AG08395 (cell line): ENCODE measurements around the gene AIFM2.
"Not testable (repeated sequence)": the region's sequence is repeated elsewhere in the genome, so short reads cannot be mapped to it uniquely, and the experiment has no call there.

Experiments
- DNase-seq: peaks from one replicate; pipeline ENCODE4 v3.0.0; 2012; ENCODE audit warnings: mixed read lengths, low spot score

AIFM2 gene

DNA sequence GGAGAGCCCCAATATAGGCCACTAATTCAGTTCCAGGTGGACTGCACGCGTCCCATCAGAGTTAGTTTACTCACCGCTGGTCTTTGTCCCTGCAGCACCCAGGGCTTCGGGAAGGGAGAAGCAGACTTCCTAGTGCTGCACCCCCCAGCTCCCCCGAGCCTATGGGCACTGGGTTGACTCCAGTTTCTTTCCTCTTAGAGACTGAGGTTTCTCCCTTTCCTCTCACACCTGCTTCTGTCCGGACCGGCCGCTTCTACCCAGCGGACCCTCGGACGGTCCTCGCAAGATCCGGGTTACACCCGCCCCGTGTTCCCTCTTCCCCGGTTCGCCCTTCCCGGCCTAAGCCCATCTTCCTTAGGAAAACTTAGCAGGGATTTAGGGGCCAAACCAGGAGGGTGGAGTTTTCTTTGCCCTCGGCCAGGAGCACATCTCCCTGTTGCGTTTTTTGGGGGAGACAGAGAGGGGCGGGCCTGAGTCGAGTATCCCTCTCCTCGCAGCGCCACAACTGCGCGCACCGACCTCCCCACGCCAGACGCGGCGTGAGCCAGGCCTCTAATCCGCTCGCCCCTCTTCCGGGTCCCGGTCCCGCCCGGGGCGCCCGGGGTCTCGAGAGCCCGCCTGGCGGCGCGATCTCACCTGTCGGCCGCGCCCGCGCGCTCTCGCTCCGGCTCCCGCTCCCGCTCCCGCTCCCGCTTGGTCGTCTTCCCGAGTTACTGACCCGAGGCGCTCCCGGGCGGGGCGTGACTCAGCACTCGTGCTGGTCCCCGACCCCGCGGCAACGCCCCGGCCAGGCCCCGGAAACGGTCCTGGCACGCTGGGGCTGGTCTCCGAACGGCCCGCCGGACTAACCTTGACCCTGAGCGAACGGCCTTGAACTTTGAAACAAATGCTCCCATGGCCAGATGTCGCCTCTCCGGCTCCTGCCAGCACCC is at the start of gene AIFM2:
Gene AIFM2, minus strand, starts transcription at position 728 of the 932 bp plus-strand sequence. CDS start 8,741 bp downstream, outside the sequence.
- DNase-seq = peak; percentile 91

DNA sequence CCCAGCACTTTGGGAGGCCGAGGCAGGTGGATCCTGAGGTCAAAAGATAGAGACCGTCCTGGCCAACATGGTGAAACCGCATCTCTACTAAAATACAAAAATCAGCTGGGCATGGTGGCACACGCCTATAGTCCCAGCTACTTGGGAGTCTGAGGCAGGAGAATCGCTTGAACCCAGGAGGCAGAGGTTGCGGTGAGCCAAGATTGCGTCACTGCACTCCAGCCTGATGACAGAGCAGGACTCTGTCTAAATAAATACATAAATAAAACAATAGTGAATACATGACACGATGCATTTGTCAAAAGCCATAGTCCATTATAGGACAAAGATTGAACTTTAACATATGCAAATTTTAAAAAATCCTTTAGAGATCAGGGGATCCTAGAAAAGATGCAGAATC is 46.6 kb upstream of the AIFM2 start:
- DNase-seq = not testable (repeated sequence)

DNA sequence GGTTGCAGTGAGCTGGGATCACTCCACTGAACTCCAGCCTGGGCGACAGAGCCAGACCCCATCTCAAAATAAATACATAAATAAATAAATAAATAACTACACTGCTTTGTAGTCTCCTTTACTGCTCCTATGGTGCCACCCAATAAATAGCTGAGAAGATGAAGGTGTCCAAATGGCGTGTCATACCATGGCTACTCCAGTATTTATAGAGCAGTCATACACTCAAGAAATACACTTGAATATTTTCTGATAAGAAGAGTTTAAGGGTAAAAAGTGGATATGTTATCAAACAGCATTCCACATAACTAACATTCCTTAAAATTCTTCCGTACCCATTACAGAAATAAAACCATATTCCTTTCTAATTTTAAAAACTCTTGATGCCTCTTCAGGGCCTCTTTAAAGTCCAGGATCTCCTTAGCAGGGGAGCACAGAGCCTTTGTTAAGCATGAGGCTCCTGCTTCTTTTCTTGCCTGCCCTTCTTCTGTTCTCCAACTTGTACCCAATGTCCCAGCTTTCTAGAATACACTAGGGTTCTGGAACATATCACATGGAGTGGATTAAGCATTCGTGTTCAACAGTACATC is 45.6 kb upstream of the AIFM2 start:
- no peak for DNase-seq

DNA sequence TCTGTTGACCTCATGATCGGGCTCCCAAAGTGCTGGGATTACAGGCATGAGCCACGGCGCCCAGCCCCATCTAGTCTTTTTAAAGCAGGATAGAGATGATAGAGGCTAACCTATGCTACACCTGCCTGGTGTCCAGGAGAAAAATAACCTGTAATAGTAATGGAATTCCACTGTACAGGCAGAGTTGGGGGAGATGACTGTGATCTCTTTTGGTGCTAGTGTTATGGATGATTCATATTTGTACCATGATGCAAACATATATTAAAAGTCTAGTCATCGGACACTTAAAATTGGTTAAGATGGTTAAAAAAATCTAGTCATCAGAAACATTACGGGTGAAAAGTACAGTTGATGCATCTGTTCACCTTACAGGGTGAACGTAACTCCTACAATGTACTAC is 43.8 kb upstream of the AIFM2 start:
- no peak for DNase-seq

DNA sequence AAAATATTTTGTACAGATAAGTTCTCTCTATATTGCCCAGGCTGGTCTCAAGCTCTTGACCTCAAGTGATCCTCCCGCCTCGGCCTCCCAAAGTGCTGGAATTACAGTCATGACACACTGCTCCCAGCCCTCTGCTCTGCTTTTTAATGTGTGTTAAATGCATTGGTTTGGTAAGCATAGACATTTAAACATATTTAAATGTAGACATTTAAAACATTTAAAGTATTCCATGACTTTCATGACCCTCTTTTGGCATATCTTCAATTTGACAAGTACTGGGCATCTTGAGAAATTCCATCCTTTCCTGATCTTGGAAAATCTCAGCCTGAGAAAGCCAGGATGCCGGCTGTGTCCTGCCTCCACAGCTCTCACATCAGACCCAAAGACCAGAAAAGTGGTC is 42.9 kb upstream of the AIFM2 start:
- no peak for DNase-seq

DNA sequence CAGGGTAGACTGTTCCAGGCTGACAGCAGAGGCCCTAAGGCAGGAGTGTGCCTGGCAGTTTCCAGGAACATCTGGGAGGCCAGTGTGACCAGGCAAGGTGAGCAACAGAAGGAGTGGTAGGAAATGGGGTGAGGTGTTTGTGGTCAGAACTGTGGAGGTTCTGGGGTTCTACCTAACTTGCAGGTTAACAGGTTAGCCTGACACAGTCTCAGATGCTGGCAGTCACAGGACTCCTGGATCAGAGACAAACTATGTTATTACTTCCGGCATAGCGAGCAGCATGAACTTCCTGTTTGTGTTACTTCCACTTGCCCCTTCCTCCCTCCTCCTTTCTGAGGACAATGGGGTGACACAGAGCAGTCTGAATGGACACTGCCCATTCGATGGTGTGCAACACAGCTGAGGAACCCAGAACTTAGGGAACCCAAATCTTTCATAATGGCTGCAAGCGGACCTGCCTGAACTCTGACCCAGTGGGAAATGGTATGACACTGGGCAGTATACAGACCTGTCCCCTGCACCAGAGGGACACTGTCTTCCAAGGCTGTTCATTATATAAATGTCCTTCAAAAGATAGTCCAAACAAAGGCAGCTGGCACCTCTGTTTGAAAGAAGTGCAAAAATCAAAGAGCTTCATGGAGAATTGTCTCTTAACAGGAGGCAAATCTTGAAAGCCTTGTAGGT is 41.6 kb upstream of the AIFM2 start:
- no peak for DNase-seq

DNA sequence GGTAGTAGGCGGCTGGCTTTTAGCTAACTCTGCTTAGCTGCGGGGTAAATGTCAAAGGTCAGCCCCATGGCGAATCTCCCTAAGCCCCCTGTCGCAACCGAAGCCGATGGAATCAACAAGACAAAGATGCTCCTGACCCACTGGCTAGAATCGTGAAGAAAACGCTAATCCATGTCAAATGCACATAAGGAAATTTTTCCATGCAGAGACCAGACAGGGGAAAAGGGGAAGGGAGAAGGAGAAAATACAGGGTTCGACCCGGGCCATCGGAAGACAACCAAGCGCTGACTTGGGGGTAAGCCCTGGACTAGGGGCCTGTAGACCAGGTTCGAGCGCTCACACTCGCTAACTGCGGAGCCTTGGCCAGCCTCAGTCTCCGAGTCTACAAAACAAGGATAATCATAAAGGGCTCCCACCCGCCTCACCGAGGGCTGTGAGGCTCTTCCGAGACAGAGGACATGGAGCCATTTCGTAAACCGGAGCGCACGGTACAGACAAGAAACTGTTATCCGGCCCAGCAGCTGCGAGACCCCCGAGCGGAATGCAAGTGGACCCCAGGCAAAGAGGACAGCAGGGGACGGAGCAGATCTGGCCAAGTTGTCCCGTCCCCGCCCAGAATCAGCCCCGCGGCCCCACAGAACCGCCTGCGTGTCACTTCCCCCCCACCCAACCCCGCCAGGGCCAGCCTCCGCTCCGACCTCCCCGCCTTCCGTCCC is 37.2 kb upstream of the AIFM2 start:
- DNase-seq = no peak

DNA sequence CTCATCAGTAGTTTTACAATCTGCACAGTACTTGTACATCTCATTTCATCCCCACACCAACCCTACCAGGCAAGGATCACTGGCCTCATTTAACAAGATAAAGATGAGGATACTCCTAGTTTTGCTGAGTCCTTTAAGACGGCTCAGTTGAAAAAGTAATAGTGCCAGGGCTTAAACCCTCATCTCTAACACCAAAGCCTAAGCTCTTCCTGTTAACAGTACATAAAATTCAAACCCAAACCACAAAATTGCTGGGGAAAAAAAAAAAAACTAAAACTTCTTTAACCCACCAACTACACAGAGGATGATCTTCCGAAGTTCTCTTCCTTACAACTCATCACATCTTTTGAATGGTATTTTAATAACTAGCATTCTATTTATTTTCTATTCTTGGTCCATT is 36.4 kb upstream of the AIFM2 start:
- DNase-seq = no peak

DNA sequence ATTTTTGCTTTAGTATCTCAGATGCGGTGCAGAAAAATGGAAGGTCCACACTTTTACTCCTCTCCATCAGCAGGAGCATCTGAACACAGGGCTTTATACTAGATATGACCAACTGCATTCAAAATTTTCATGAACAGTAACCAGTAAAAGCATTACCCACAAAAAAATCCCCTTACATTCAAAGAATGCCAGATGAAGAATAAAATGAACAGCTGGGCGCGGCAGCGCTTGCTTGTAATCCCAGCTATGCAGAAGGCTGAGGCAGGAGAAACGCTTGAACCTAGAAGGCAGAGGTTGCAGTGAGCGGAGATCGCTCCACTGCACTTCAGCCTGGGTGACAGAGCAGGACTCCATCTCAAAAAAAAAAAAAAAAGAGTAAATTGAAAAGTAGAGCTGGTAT is 34.6 kb upstream of the AIFM2 start:
- no peak for DNase-seq

DNA sequence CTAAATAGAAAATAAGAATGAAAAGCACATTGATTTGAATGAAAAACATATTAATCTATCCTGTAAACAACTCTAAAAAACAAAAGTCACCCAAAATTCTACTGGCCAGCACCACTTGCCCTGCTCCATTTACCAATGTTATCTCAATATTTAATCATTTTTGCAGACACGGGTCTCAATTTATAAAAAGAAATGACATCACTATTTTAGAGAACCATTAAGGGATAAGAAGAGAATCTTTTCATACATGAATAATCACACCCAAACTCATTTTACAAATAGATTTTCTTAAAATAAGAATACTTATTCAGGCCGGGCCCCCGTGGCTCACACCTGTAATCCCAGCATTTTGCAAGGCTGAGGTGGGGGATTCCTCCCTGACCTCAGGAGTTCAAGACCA is 33.8 kb upstream of the AIFM2 start:
- DNase-seq = no peak

DNA sequence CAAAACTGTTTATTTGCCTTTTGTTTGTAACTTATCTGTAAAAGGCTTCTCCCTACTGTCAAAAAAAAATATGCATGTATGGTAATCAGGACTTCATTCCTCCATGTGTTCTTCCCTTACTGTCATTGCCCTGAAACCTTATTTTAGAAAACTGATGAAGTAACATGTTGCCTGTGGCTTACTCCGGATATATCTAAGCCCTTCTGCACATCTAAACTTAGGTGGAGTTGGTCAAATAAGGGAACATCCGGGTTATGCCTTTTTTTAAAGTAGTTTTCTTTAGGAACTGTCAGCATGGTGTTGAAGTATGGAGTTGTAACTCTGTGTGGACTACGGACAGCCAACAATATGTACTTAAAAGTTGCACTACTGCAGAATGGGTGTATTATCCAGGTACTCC is 31.5 kb upstream of the AIFM2 start:
- no peak for DNase-seq

DNA sequence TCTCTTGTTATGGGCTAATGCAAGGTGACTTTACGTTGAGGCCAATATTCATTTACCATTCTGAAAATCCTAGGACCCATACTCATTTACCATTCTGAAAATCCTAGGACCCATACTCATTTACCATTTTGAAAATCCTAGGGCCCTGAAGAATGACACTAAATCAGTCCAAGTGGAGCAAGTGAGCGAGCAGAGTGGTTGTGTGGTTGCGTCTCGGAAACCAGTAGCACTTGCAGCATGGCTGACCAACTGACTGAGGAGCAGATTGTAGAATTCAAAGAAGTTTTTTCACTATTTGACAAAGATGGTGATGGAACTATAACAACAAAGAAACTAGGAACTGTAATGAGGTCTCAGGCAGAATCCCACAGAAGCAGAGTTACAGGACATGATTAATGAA is 30.8 kb upstream of the AIFM2 start:
- DNase-seq = no peak

DNA sequence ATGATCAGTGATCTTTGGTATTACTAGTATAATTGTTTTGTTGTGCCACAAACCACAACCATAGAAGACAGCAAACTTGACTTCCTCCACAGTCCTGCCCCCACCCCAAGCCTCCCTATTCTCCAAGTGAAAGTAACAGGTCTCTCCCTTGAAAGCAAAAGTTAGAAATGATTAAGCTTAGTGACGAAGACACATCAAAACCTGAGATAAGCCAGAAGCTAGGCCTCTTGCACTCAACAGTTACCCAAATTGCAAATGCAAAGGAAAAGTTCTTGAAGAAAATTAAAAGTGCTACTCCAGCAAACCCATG is 30.2 kb upstream of the AIFM2 start:
- no peak for DNase-seq

DNA sequence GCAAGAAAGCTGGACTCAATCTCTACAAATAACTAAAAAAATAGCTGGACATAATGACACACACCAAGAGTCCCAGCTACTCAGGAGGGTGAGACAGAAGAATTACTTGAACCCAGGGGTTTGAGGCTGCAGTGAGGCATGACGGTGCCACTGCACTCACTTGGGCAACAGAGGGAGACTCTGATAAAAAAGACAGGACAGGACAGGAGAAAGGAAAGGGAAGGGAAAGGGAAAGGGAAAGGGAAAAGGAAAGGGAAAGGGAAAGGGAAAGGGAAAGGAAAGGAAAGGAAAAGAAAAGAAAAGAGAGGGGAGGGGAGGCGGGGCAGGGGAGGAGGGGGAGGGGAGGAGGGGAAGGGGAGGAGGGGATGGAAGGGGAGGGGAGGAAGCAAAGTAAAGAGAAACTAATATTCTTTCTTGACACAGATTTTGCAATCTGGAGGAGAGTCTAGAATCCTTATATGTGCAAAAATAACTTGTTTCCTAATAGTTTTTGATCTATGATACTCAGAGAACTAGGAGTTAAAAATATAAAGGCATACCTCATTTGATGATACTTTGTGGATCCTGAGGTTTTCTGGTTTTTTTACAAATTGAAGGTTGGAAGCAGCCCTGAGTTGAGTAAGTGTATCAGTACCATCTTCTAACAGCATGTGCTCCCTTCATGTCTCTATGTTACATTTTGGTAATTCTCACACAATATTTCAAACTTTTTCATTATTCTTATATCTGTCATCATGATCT is 29.7 kb upstream of the AIFM2 start:
- DNase-seq = no peak

DNA sequence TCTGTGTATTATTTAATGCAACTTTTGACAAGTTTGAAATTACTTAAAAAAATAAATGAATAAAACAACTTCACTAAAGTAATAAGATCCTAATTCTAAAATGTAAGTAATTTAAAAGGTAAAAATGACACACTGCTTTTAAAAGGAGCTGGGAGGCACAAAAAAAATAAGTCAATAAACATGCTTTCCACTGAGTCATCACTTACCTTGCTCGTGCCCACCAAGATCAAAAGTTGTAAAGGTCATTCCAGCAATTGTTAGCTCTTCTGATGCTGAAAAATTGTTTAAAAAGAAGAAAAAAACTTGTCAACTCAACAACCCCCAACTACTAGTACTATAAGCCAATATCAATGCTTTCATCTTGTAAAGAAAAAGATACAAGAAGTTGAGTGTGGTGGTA is 28.2 kb upstream of the AIFM2 start:
- DNase-seq = no peak

DNA sequence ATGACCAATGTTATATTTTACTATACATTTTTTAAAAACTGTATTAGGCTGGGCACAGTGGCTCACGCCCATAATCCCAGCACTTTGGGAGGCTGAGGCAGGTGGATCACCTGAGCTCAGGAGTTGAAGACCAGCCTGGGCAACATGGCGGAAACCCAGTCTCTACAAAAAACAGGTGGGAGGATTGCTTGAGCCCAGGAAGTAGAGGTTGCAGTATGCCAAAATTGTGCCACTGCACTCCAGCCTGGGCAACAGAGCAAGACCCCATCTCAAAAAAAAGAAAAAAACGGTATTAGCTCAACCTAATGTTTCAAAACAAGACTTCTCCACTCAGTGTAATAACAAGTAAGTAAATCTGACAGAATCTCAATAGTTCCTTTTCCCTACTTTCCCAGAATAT is 26.7 kb upstream of the AIFM2 start:
- DNase-seq = not testable (repeated sequence)

DNA sequence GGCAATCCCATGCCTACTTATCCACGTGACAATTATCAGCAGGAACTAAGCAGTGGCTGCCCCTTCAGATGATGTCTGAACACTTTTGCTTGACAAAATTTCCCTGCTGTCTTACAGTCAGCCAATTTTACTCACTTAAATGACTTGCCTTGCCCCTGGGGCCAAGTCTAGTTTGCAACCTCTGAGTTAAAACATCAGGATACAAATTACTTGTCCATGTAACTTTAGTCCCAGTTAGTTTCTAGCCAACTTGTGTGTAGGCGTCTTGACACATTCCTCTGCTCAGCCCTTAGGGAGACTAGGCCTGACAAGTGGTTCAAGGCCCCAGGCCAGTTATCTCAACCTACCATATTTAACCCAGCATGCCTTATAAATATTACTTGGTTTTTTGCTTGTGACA is 25.5 kb upstream of the AIFM2 start:
- DNase-seq = no peak

DNA sequence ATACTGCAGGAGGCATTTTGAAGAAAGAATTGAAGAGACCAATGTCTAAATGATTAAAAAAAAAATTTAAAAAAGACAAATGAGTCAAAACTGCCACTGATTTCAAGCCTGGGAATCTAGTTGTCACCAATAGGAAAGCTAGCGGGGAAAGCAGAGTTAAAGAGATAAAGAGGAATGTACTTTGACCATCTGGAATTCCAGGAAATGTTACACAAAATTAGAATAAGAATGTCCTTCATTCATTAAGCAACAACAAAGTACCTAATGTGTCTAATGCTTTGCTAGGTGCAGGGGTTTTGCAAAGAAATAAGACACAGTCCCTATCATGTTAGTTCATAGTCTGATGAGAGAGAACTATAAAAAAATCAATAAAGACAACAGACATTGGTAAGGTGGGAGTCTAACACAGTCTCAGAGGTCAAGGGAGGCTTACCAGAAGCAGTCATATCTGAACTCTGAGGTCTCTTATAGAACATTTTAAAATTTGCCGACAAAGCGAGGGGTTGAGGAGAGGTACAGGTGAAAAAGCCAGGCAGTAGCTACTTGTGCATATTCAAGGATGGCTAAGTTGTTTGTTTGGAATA is 22.7 kb upstream of the AIFM2 start:
- DNase-seq = no peak

DNA sequence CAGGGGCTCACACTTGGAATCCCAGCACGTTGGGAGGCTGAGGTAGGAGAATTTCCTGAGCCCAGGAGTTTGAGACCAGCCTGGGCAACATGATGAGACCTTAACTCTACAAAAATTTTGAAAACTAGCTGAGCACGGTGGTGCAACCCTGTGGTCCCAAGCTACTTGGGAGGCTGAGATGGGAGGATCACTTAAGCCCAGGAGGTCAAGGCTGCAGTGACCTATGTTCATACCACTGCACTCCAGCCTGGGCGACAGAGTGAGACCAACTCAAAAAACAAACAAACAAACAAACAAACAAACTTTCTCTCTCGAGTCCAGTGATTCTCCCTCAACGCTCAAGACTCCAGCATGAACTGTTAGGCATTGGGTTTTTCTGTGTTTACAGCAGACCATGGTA is 15.9 kb upstream of the AIFM2 start:
- no peak for DNase-seq

DNA sequence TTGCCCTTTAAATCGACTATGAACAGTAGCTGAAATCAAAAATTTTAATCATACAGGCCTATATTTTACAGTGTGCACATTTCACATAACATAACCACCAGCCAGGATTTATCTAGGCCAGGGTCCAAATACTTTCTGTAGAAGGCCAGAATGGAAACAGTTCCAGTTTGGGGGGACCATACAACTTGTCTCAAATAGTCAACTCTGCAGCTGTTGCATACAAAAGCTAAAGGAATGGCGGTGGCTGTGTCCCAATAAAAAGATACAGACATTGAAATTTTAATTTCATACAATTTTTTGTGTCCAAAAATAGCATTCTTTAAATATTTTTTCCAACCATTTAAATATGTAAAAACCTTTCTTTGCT is 14.6 kb upstream of the AIFM2 start:
- DNase-seq = no peak

DNA sequence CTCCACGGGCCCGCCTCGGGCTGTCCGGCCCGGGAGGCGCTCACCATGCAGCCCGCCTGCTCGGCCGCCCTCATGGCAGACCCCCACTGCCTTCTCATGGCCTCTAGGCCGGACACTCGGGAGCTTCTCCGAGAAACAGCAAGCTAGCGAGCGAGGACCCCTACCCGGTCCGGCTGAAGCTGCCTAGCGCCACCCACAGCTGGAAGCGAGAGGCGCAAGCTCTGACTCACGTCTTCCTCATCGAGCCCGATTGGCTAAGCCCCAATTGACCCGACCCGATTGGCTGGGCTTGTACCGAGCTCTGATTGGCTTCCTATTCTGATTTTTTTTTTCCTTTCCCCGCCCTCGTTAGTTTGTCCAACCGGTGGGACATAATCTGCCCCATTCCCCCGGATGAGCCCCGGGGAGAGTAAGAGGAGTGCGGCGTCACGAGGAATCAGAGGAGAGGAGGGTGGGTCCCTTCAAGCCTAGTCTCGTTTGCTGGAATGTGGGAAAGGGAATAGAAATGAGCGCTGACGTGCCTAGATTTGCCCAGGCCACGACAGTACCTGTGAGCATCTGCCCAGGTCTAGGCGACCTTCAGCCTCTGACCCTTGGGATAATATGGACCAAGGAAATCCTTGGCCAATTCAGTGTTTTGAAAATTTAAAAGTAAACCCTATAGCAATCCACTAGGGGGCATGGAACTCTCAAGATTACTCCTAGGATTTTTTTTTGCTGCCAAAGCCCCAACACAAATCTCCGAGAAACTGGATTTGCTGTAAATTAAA is 14.0 kb upstream of the AIFM2 start, which contains the start of gene TYSND1:
Gene TYSND1, minus strand, starts transcription at position 212 of the 770 bp plus-strand sequence. Its CDS starts 114 bp downstream, at position 98.
- peak; percentile 99 for DNase-seq
